ENCODE results near the gene HMG20A.

The HMG20A gene

GRCh38 chr15:77457191-77457904, 36.7 kb downstream of the HMG20A start:
- TF ChIP-seq, protein P1, sequence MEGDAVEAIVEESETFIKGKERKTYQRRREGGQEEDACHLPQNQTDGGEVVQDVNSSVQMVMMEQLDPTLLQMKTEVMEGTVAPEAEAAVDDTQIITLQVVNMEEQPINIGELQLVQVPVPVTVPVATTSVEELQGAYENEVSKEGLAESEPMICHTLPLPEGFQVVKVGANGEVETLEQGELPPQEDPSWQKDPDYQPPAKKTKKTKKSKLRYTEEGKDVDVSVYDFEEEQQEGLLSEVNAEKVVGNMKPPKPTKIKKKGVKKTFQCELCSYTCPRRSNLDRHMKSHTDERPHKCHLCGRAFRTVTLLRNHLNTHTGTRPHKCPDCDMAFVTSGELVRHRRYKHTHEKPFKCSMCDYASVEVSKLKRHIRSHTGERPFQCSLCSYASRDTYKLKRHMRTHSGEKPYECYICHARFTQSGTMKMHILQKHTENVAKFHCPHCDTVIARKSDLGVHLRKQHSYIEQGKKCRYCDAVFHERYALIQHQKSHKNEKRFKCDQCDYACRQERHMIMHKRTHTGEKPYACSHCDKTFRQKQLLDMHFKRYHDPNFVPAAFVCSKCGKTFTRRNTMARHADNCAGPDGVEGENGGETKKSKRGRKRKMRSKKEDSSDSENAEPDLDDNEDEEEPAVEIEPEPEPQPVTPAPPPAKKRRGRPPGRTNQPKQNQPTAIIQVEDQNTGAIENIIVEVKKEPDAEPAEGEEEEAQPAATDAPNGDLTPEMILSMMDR (IDR thresholded peaks at IDR 0.05; ENCODE audit: insufficient read depth, low read length, poor library complexity, severe bottlenecking), result no peak
- no peaks in the 10 kb centered on the region for H3K36me3 ChIP-seq (ENCODE audit: control insufficient read depth, insufficient read depth, low read length)
- H3K4me3 ChIP-seq (replicated peaks; ENCODE audit: low read depth, low read length), result no peak overlapping the region
- no peak for DNase-seq (ENCODE audit: extremely low read depth, insufficient read length)
- no peaks in the 10 kb centered on the region for H3K27me3 ChIP-seq (replicated peaks; ENCODE audit: control insufficient read depth, insufficient read depth, low read length)

DNA sequence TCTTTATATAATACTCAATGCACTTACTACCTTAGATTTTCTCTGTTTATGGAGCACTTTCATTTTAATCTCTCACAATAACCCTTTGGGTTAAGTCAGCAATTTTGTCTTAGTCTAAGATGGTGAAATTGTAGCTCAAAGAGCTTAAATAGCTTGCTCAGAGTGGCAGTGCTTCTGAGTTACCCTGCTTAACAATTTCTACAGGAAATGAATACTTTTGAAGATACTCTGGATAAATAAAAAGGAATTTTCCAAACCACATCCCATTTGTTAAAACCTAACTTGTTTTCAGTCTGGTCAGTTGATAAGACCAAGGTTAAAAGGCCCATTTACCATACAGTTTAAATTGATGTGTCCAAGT, 37.2 kb downstream of the HMG20A start:
- TF ChIP-seq, protein P1 (IDR thresholded peaks at IDR 0.05; ENCODE audit: insufficient read depth, low read length, poor library complexity, severe bottlenecking), result no peak
- Histone ChIP-seq H3K27me3 (replicated peaks; ENCODE audit: control insufficient read depth, insufficient read depth, low read length) (no peaks in the 10 kb centered on the region), H3K36me3 (ENCODE audit: control insufficient read depth, insufficient read depth, low read length) (no peaks in the 10 kb centered on the region; the same call in 1 of the 2 replicates), H3K4me3 (replicated peaks; ENCODE audit: low read depth, low read length) (no peak overlapping the region)
- no peak for DNase-seq (ENCODE audit: extremely low read depth, insufficient read length)

- no peak overlapping the region for H3K4me3 ChIP-seq (replicated peaks; ENCODE audit: low read depth, low read length)
- TF ChIP-seq, protein P1 (IDR thresholded peaks at IDR 0.05; ENCODE audit: insufficient read depth, low read length, poor library complexity, severe bottlenecking), result no peak
- H3K36me3 ChIP-seq (ENCODE audit: control insufficient read depth, insufficient read depth, low read length), result no peaks in the 10 kb centered on the region; the same call in 1 of the 2 replicates
- H3K27me3 ChIP-seq (replicated peaks; ENCODE audit: control insufficient read depth, insufficient read depth, low read length), result no peaks in the 10 kb centered on the region
- no peak for DNase-seq (ENCODE audit: extremely low read depth, insufficient read length)
Observed at GRCh38 chr15:77459031-77459430, 38.3 kb downstream of the HMG20A start.

GRCh38 chr15:77461486-77461885, 40.8 kb downstream of the HMG20A start:
- DNase-seq (ENCODE audit: extremely low read depth, insufficient read length), result no peak
- TF ChIP-seq, protein P1 (IDR thresholded peaks at IDR 0.05; ENCODE audit: insufficient read depth, low read length, poor library complexity, severe bottlenecking), result no peak
- Histone ChIP-seq H3K27me3 (replicated peaks; ENCODE audit: control insufficient read depth, insufficient read depth, low read length) (no peaks in the 10 kb centered on the region), H3K4me3 (replicated peaks; ENCODE audit: low read depth, low read length) (no peak overlapping the region), H3K36me3 (ENCODE audit: control insufficient read depth, insufficient read depth, low read length) (peaks cover 2% of the 10 kb centered on the region; the same call in 1 of the 2 replicates)

DNA sequence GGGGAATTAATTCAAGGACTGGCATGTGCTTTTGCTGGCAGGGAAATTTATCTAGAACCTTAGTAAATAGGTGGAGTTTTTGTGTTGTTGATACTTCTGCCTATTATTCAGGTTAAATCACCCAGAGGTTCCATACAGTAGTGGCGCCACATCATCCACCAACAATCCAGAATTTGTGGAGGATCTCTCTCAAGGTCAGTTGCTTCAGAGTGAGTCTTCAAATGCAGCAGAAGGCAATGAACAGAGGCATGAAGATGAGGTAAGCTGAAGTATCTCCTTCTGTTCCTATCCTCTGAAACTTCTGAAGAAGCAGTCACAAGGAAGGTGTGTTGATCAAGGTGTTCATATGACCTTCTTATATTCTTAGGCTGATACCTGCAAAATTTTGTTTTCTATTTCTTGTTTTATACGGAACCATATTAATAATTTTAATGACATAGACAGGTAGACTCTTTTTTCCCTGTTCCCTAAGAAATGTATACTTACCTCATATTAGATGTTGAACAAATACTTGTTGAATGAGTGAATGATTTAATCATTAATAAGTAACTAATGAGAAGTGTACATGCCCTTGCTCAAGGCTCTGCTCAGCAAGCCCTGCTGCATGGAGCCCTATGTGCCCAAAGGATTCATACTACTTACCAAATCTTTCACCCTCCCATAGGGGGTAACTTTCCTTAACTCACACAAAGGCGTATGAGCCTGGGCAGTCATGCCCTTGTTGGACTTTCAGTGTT, 43.6 kb downstream of the HMG20A start:
- Histone ChIP-seq H3K36me3 (ENCODE audit: control insufficient read depth, insufficient read depth, low read length) (peaks cover 6% of the 10 kb centered on the region), H3K27me3 (replicated peaks; ENCODE audit: control insufficient read depth, insufficient read depth, low read length) (no peaks in the 10 kb centered on the region), H3K4me3 (replicated peaks; ENCODE audit: low read depth, low read length) (no peak overlapping the region)
- TF ChIP-seq, protein P1 (IDR thresholded peaks at IDR 0.05; ENCODE audit: insufficient read depth, low read length, poor library complexity, severe bottlenecking), result no peak
- no peak for DNase-seq (ENCODE audit: extremely low read depth, insufficient read length)

Measured in GM06990 (cell line).